ENCODE measurements around the gene ADAD2.

- TF ChIP-seq CTCF (conservative IDR thresholded peaks at IDR 0.05 in 1 of 2, IDR thresholded peaks at IDR 0.05 in 1 of 2; ENCODE audit: extremely low read depth in 1 of 2, insufficient read depth in 1 of 2, low read depth in 1 of 2, low read length in 2 of 2) (no peak), EZH2 (IDR thresholded peaks at IDR 0.05; ENCODE audit: borderline replicate concordance, low read length) (no peak)
Observed at GRCh38 chr16:84195201-84196093, 4.5 kb downstream of the ADAD2 start.
